MV-4-11 (cell line): ENCODE results near the gene PTOV1.

Experiments used
- DNase-seq: peaks from one replicate; lab custom pipeline; 2025; lab: John Stamatoyannopoulos, UW

PTOV1 gene

GRCh38 chr19:49859682-49860335, 8.8 kb downstream of the PTOV1 start:
- DNase-seq: no peak

GRCh38 chr19:49860336-49861102, 9.6 kb downstream of the PTOV1 start:
- DNase-seq: no peak

- no peak for DNase-seq
Measured at GRCh38 chr19:49861107-49861506, 10.1 kb downstream of the PTOV1 start.

- DNase-seq: no peak
Measured at GRCh38 chr19:49861541-49862378, 10.8 kb downstream of the PTOV1 start.

- no peak for DNase-seq
Measured at GRCh38 chr19:49862391-49863253, 11.7 kb downstream of the PTOV1 start.

GRCh38 chr19:49863254-49863934, 12.4 kb downstream of the PTOV1 start:
- DNase-seq: no peak

GRCh38 chr19:49863935-49864320, 13.0 kb downstream of the PTOV1 start:
- no peak for DNase-seq

- DNase-seq: peak; percentile 91
Measured at GRCh38 chr19:49864890-49865289, 13.9 kb downstream of the PTOV1 start.

GRCh38 chr19:49866933-49867782, 16.2 kb downstream of the PTOV1 start, which contains the start of gene PNKP:
TSS of gene PNKP (minus strand) at chr19:49867576. CDS start at chr19:49867204, 372 bp downstream.
- DNase-seq: peak; percentile 87

- DNase-seq: no peak
Measured at GRCh38 chr19:49869009-49869483, 18.1 kb downstream of the PTOV1 start.

- peak; percentile 100 for DNase-seq
Measured at GRCh38 chr19:49869484-49870308, 18.7 kb downstream of the PTOV1 start.

GRCh38 chr19:49870309-49870901, 19.4 kb downstream of the PTOV1 start:
- no peak for DNase-seq

GRCh38 chr19:49871349-49871985, 20.5 kb downstream of the PTOV1 start:
- no peak for DNase-seq

GRCh38 chr19:49872245-49873128, 21.5 kb downstream of the PTOV1 start:
- DNase-seq: no peak

- no peak for DNase-seq
Measured at GRCh38 chr19:49873129-49873521, 22.2 kb downstream of the PTOV1 start.

GRCh38 chr19:49873834-49874233, 22.9 kb downstream of the PTOV1 start:
- no peak for DNase-seq

- DNase-seq: no peak
Measured at GRCh38 chr19:49874503-49875157, 23.7 kb downstream of the PTOV1 start.
